AG08396 (cell line): ENCODE results near the gene GATAD2A.
"Not testable (repeated sequence)": the region's sequence is repeated elsewhere in the genome, so short reads cannot be mapped to it uniquely, and the experiment has no call there.

ENCODE experiments used
- DNase-seq: peaks from one replicate; pipeline ENCODE4 v3.0.0; 2012; ENCODE audit warnings: low spot score, mixed read lengths

The GATAD2A gene, protein sequence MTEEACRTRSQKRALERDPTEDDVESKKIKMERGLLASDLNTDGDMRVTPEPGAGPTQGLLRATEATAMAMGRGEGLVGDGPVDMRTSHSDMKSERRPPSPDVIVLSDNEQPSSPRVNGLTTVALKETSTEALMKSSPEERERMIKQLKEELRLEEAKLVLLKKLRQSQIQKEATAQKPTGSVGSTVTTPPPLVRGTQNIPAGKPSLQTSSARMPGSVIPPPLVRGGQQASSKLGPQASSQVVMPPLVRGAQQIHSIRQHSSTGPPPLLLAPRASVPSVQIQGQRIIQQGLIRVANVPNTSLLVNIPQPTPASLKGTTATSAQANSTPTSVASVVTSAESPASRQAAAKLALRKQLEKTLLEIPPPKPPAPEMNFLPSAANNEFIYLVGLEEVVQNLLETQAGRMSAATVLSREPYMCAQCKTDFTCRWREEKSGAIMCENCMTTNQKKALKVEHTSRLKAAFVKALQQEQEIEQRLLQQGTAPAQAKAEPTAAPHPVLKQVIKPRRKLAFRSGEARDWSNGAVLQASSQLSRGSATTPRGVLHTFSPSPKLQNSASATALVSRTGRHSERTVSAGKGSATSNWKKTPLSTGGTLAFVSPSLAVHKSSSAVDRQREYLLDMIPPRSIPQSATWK

GRCh38 chr19:19404879-19405860 is at the start of gene GATAD2A:
Gene GATAD2A, plus strand, starts transcription at chr19:19405675. Its CDS starts 59,671 bp downstream, at chr19:19465346.
- DNase-seq = peak; percentile 95

- DNase-seq = no peak
Measured at GRCh38 chr19:19356500-19356899, 49.0 kb upstream of the GATAD2A start.

DNA sequence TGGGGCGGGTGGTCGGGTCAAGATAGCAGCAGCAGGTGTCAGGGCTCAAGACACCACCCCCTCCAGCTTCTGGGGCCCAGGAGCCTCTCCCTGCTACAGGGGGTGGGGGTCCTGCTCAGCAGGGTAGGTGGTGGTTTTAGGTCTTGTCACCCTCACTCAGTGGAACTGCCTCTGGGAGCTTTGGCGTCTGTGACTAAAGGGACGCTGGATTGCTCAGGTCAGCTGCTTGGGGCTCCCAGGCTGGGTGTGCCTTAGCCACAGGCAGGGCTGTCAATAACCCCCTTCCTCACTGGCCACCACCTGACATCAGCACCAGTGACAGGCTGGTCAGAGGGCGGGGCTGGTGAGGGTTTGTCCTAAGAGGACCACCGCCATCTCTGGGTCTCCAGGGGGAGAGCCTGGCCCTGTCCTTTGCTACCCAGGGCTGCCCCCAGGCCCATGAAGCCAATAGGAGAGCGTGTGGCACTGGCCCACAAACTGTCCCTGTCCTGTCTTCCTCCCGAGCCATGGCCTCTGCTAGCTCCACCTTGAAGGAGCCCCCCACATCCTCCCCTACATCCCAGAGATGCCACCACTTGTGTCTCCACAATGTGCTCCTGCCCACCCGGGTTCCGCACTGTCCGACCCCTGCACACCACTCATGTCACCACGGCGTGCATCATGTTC is 48.4 kb upstream of the GATAD2A start:
- DNase-seq = no peak

DNA sequence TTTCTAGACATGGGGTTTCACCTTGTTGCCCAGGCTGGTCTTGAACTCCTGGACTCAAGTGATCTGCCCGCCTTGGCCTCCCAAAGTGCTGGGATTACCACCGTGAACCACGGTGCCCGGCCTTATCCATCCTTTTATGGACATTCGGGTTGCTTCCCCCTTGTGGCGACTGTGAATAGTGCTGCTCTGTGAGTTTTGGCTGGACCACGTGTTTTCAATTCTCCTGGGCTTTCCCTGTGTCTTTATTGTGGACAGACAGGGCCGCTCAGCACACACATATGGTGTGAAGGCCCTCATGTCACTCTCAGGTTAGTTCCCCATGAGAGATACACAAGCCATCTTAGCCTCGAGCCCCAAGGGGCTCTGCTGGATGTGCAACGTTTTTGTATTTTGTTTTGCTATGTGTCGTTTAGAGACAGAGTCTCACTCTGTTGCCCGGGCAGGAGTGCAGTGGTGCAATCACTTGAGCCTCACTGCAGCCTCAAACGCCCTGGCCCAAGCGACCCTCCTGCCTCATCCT is 44.3 kb upstream of the GATAD2A start:
- peak; percentile 83 for DNase-seq

- no peak for DNase-seq
Measured at GRCh38 chr19:19362075-19362474, 43.4 kb upstream of the GATAD2A start.

GRCh38 chr19:19366434-19367396 is 38.8 kb upstream of the GATAD2A start:
- peak; percentile 70 for DNase-seq

GRCh38 chr19:19368087-19368486 is 37.4 kb upstream of the GATAD2A start:
- DNase-seq = no peak

DNA sequence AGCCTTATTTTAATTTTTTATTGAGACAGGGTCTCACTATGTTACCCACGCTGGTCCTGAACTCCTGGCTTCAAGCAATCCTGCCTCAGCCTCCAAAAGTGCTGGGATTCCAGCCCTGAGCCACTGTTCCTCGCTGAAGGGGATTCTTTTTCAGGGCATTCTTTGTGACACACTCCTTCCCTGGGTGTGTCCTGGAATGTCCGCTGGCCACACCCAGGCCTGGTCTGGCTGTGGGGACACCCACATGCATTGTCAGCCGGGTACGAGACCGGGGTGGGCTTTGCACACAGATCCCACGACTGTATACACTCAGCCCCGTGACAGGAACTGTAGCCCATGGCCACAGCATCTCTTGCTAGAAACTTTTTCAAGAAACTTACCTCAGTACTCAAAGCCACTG is 34.4 kb upstream of the GATAD2A start:
- no peak for DNase-seq

GRCh38 chr19:19372656-19373416 is 32.6 kb upstream of the GATAD2A start:
- DNase-seq = no peak

DNA sequence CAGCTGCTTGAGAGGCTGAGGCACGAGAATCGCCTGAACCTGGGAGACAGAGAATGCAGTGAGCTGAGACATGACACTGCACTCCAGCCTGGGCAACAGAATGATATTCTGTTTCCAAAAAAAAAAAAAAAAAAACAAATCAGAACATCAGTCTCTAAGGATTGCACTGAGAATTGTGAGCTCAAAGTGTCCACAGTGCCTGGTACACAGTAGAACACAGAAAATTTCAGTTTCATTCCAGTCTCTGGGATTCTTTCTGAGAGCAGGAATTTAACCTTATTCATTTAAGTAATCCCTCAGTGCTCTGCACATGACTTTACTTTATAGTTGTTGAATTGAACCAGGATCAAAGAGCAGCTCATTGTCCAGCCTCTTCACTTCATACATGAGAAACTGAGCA is 25.9 kb upstream of the GATAD2A start:
- DNase-seq = no peak

DNA sequence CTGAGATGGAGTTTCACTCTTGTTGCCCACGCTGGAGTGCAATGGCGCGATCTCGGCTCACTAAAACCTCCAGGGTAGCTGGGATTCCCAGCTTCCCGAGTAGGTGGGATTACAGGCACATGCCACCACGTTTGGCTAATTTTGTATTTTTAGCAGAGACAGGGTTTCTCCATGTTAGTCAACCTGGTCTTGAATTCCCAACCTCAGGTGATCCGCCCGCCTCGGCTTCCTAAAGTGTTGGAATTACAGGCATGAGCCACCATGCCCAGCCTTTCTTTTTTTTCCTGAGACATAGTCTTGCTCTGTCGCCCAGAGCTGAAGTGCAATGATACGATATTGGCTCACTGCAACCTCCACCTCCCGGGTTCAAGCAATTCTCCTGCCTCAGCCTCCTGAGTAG is 25.2 kb upstream of the GATAD2A start:
- not testable (repeated sequence) for DNase-seq

DNA sequence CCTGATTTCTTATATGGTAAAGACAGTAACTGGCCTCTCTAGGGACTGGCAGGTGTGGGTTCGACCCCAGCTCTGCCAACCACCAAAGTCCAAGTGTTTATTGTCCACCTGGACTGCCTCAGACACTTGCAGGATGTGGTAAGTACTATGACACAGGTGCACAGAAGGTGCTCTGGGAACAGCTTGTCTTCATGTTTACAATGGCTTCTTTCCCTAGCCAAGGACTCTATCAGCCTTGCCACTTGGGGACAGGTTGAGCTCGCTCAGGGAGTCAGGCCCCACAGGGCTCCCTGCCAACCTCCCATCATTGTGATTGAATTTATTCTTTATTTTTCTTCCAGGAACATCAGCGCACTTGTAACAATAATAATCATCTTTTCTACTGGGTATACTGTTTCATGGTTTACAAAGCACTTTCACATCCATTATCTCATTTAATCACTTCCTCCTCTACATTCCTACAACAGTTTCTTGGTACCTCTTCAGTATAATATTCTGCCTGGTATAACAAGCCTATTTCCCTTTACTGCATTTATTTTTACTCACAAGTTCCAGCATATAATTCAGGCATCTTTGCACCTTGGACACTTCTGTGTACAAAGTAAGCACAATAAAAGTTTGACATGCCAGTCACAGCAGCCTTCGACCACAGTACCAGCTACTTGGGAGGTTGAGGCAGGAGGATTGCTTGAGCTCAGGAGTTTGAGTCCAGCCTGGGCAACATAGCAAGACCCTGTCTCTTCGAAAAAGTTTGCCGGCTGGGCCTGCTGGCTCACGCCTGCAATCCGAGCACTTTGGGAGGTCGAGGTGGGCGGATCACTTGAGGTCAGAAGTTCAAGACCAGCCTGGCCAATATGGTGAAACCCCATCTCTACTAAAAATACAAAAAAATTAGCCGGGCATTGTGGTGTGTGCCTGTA is 24.2 kb upstream of the GATAD2A start:
- DNase-seq = no peak

GRCh38 chr19:19382118-19382517 is 23.4 kb upstream of the GATAD2A start:
- DNase-seq = no peak

DNA sequence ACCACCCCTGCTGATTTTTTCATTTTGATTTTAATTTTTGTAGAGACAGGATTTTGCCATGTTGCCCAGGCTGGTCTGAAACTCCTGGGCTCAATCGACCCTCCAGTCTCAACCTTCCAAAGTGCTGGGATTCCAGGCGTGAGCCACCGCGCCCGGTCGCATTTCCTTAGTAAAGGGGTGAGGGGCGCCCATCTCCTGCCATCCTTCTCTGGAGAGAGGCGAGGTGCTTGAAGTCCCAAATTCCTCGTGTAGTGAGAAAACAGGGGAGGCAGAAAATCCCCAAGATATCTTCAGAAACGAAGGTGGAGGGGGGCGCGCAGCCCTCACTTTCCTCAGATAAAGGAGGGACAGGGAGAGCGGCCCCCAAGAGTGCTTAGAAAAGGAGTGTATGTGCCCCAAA is 21.0 kb upstream of the GATAD2A start:
- no peak for DNase-seq

GRCh38 chr19:19385131-19385895 is 20.2 kb upstream of the GATAD2A start:
- DNase-seq = peak; percentile 97

- no peak for DNase-seq
Measured at GRCh38 chr19:19385896-19386869, 19.3 kb upstream of the GATAD2A start.
